Stimulated activated CD4-positive, alpha-beta T cell treated with anti-CD3 and anti-CD28 coated beads, Interleukin-2, amount 100 ng/mL, for 48 hours (primary cell): ENCODE results near the gene ZBTB24.
"Not testable (repeated sequence)": the region's sequence is repeated elsewhere in the genome, so short reads cannot be mapped to it uniquely, and the experiment has no call there.

Source experiments
- DNase-seq, 2 donors: peaks; one replicate each; pipeline ENCODE4 v3.0.0-alpha.2; 2020

The ZBTB24 gene

DNA sequence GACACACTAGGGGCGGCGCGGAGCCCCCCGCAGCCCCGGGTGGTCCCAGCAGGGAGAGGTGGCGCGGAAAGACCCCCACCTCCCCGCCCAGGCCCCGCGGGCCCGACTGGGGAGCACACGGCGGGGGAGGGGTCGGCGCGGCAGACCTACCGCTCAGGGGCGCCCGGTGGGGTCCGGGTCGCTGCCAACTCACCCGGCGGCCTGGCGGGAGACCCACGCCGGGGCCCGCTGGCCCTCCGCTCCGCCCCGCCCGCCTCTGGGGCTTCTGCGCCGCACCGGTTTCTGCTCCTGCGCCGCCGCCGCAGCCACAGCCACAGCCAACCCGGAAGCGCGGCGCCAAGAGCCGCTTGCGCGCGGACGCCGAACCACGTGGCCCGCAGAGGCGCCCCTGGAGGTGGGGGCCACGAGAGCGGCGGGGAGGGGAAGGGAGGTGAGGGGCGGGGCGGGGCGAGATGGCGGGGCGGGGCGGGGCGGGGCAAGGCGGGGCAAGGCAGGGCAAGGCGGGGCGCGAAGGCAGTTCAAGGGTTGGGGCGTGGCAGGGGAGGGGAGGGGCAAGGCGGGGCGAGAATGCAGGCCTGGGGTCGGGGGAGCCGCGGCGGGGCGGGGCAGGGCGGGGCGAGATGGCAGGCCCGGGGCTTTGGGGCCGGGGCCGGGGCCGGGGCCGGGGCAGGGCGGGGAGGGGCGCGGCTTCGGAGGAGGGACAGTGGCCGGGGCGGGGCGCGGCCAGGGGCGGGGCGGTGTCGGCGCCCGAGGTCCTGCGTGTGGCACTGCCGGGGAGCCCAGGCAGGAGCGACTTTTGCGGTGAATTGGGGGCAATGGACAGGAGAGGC lies at the start of gene ZBTB24:
Gene ZBTB24 (minus strand): TSS at position 315 of the 830 bp plus-strand sequence. CDS start 1,193 bp downstream, outside the sequence.
- DNase-seq, result peak; percentile 80 to 87

DNA sequence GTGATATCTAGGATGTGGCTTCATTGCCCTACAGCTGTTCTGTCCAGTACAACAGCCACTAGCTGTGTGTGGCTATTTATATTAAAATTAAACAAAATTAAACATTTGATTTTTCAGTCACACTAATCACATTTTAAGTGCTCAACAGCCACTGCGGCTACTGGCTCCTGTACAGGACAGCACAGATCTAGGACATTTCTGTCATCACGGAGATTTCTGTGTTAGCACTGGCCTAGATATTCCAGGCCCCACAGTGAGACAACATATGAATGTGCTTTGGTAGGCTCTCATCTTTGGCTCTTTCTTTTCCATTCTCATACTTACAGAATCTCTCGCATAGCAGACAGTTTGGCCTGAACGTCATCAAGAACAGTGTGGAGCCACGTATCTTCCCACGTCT lies 48.4 kb upstream of the ZBTB24 start:
- no peak for DNase-seq

GRCh38 chr6:109527989-109528388 lies 45.0 kb upstream of the ZBTB24 start:
- no peak for DNase-seq

- peak; percentile 42 for DNase-seq
These were observed 44.0 kb upstream of the ZBTB24 start for GRCh38 chr6:109526905-109527628.

- DNase-seq, result no peak
These were observed 41.1 kb upstream of the ZBTB24 start for GRCh38 chr6:109524129-109524528.

DNA sequence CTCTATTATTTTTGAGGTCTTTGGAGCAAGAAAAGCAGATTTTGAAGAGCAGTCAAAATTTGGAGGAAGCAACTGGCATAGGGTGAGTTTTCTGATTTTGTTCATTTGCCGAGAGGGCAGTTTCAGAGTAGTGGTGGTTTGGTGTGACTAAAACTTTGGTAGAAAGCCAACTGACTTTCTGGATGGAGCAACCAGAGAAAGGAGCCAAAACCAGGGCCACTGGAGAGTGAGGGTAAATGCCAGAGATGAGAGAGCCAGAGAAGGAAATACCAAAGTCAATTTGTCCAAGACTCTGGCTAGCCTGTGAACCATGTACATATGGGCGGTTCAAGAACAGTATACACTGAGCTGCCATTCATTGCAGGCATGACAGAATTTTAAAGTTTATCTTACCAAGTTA lies 40.5 kb upstream of the ZBTB24 start:
- no peak for DNase-seq

- no peak for DNase-seq
These were observed 38.1 kb upstream of the ZBTB24 start for GRCh38 chr6:109521080-109521479.

- not testable (repeated sequence) for DNase-seq
These were observed 36.6 kb upstream of the ZBTB24 start for GRCh38 chr6:109519647-109520046.

- DNase-seq, result no peak
These were observed 33.9 kb upstream of the ZBTB24 start for GRCh38 chr6:109516929-109517328.

DNA sequence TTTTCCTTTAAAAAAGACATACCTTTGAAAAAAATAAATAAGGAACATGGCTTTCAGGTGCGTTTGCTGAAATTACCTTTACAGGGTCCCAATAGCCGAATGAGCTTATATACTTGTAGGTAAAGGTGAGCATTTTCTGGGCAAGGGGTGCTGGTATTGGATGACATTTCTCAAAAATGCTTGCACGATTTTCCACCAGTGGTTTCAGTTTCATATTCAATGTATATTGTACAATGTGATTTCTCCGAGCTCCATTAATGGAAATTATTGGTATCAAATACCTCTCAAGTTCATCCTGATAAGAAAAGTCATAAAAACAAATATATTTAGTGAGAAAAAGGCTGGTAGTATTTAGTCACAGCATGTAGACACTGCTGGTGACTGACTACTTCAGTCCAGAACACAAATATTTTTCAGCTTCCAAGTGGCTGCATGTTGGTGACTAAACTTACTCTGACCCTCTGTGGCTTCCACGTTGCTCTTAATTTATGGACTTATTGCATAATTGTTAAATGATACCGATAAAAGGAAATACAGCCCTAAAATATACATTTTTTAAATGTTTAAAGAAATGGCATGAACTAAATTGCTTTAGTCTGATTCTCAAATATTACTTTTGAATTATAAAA lies 32.9 kb upstream of the ZBTB24 start:
- DNase-seq, result no peak

DNA sequence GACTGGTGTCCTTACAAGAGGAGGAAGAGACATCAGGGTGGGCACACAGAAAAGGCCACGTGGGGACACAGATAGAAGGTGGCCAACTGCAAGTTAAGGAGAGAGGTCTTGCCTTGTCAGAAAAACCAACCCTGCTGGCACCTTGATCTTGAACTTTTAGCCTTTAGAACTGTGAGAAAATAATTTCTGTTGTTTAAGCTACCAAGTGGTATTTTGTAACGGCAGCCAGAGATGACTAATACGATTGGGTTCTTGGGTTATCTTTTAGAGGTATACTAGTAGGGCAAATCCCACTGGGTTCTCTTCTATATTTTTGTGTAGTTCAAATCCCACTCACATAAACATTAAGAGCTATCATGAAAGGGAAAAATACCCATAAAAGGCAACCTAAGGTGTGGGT lies 31.9 kb upstream of the ZBTB24 start:
- no peak for DNase-seq

GRCh38 chr6:109513571-109514071 lies 30.6 kb upstream of the ZBTB24 start:
- no peak for DNase-seq

- DNase-seq, result no peak
These were observed 29.3 kb upstream of the ZBTB24 start for GRCh38 chr6:109512271-109512817.

GRCh38 chr6:109511832-109512231 lies 28.8 kb upstream of the ZBTB24 start:
- no peak for DNase-seq

- no peak for DNase-seq
These were observed 27.3 kb upstream of the ZBTB24 start for GRCh38 chr6:109510358-109510757.

DNA sequence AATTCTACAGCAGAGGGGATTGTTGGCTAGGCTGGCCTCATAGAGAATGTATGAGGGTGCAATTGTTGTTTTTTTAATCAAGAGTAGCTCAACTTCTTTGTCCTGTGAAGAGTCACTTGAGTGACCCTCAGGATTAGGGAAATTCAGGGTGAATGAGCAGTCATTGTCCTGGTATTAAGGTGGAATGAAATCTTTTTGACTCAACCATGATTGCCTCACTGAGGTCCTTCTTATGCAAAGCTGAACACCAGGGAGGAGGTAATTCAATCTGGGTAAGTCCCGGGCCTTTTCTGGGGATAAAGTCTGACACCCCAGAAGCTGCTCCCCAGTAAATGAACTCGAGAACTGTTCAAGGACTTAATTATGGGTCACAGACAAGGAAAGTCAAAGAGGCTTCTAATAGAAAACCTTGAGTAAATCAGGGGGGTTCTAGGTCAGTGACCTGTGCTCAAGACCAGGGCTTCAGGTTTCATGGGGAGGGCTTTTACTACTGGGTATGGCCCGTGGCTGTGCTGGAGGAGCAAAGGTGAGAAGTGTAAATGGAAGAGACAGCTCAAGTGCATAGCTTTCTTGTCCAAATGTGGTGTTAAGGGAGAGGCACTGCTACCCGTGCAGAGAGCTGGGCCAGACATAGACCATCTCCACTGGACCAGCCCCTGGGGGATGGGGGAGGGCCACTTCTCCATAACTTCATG lies 25.3 kb upstream of the ZBTB24 start:
- DNase-seq, result no peak

DNA sequence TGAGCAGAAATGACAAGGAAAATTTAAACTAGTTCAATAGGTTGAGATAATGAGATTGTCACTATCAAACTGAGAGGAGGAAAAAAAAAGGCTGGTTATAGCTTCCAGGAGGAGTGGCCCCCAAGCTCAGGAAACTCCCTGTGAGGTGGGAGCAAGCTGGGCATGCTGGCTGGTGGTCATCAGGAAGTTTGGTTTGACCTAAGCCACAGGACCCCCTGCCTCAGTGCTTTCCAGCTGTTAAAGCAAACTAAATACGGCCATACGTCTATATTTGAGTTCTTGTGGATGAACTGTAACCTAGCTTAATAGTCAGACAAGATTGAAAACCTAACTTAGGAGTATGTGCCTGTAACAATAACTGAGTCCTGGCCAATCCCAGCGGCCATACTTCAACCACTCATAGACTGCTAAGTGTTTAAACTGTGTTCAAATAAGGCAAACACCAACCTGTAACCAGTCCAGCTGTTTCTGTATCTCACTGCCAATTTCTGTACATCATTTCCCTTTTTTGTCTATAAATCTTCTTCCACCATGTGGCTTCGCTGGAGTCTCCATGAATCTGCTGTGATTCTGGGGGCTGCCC lies 24.6 kb upstream of the ZBTB24 start:
- DNase-seq, result no peak

- no peak for DNase-seq
These were observed 23.8 kb upstream of the ZBTB24 start for GRCh38 chr6:109506841-109507240.

DNA sequence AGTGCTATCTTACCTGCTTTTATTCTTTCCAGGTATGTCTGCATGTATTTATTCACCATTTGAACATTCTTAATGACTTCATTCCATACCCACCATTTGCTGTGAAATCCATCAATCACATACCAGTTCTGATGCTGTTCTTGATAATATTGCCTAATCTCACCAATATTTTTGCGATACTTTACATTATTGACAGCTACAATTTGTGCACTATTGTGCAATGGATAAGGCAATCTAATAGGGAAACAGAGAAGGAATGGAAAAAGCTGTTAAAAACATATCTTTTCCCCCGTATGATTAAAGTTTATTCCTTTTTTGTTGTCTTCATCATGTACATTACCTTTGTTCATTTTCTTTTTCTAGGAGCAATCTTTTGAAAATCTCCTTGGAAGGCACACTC lies 23.3 kb upstream of the ZBTB24 start:
- no peak for DNase-seq

- no peak for DNase-seq
These were observed 20.6 kb upstream of the ZBTB24 start for GRCh38 chr6:109503327-109504224.

GRCh38 chr6:109498936-109499335 lies 15.9 kb upstream of the ZBTB24 start:
- DNase-seq, result no peak
